Jurkat, Clone E6-1 (cell line): ENCODE measurements around the gene PRDM12.
"Not testable (repeated sequence)": the region's sequence is repeated elsewhere in the genome, so short reads cannot be mapped to it uniquely, and the experiment has no call there.

Source experiments
- DNase-seq: peaks from one replicate; pipeline ENCODE4 v3.0.0-alpha.2; 2011; ENCODE audit warnings: low read depth, low spot score
- H3K4me3 ChIP-seq: 2 replicates; pipeline ENCODE4 v1.5.1; 2011; ENCODE audit warnings: mild to moderate bottlenecking, low read length, control low read depth, moderate library complexity

PRDM12 gene

GRCh38 chr9:130681769-130682420 is 17.5 kb downstream of the PRDM12 start:
- peak overlapping the region; percentile 59 for H3K4me3 ChIP-seq
- DNase-seq, result no peak

GRCh38 chr9:130682421-130683121 is 18.2 kb downstream of the PRDM12 start:
- H3K4me3 ChIP-seq, result peak overlapping the region; percentile 59
- peak; percentile 31 for DNase-seq

DNA sequence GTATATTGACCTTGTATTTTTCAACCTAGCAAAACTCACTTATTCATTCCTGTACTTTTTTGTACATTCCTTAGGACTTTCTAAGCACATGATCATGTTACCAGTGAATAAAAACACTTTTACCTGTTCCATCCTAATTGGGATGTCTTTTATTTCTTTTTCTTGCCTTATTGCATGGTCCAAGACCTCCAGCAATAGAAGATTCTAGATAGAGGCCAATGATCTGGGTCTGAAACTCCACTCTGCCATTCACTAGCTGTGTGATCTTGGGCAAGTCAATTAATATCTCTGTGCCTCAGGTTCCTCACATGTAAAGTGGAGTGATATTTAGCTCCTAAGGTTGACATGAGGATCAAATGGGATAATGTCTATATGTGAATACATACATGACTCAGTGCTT is 20.7 kb downstream of the PRDM12 start:
- no peak for DNase-seq
- no peak overlapping the region for H3K4me3 ChIP-seq

GRCh38 chr9:130685945-130686344 is 21.6 kb downstream of the PRDM12 start:
- not testable (repeated sequence) for DNase-seq, H3K4me3 ChIP-seq

DNA sequence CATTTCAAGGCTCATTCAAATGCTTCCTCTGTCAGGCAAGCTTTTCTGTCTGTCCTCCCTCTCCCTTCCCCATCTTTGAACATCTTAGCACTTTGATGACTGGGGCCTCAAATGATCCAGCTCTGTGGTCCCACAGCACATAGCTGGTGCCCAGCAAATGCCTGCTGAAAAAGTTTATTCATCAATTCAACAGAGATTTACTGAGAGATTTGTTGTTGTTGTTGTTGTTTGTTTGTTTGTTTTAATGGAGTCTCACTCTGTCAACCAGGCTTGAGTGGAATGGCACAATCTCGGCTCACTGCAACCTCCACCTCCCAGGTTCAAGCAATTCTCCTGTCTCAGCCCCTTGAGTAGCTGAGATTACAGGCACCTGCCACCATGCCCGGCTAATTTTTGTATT is 23.2 kb downstream of the PRDM12 start:
- no peak overlapping the region for H3K4me3 ChIP-seq
- no peak for DNase-seq

DNA sequence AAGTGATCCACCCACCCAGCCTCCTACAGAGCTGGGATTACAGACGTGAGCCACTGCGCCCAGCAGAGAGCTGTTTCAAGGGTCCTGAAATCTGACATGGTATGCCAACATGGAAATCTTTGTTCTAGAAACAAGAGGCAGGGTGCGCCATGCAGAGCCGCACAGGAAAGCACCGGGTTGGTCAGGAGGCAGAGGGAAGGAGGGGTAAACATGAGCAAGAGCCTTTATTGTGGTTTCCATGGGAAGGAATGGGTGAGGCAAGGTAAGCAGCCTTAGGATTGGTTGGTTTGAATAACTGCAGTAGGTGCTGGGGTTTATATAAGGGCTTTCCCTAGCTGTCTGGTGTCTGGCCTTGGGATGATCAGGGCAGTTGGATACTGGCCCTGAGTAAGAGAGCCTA is 23.7 kb downstream of the PRDM12 start:
- no peak overlapping the region for H3K4me3 ChIP-seq
- DNase-seq, result peak; percentile 45

DNA sequence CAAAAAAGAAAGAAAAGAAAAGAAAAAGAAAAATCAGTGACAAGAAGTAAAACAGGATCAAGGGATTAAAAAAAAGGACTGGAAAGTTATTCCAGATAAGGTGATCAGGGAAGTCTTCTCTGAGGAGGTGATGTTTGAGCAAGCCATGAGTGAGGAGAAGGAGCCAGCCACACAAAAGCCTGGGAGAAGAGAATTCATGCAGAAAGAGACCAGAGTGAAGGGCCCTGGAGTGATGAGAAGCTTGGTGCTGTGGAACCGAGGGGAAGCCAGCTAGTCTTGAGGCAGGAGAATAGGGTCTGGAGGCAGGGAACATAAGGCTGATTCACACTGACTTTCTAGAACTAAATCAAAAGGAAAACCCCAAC is 25.2 kb downstream of the PRDM12 start:
- no peak for DNase-seq
- peak overlapping the region; percentile 28; the same call in 1 of the 2 replicates for H3K4me3 ChIP-seq

DNA sequence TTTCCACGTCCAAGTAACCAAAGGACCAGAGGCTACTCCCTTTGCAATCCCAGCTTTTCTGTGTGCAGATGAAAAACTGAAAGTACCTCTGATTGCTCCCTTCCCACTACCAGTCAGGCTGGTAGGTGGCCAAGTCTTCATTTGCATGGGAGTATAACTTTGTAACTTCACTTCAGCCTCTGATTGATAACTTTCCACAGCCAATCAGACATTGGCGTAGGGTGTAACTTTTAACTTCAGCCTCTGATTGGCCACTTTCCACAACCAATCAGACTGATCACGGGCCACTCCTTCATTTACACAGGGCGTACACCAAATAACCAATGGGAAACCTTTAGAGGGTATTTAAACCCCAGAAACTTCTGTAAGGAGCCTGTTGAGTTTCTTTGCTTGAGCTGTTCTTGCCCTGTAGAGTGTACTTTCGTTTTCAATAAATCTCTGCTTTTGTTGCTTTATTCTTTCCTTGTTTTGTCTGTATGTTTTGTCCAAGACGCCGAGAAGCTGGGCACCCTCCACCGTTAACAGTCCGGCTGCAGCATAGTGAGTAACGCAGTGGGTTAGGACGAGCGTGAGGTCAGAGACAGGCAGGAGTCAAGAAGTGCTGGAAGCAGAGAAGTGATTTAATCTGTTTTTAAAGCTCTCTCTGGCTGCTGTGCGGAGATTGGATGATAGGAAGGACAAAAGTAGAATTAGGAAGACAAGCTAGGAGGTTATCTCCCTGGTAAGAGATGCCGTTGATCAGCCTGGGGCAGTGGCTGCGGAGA is 25.7 kb downstream of the PRDM12 start:
- DNase-seq, result peak; percentile 92
- H3K4me3 ChIP-seq, result peak overlapping the region; percentile 28; the same call in 1 of the 2 replicates

GRCh38 chr9:130692321-130692720 is 27.9 kb downstream of the PRDM12 start:
- DNase-seq, result no peak
- H3K4me3 ChIP-seq, result no peak overlapping the region

- no peak for DNase-seq
- peak overlapping the region; percentile 100 for H3K4me3 ChIP-seq
These were observed 28.7 kb downstream of the PRDM12 start for GRCh38 chr9:130693101-130693425.

GRCh38 chr9:130693426-130694191 is 29.2 kb downstream of the PRDM12 start, which contains the start of gene EXOSC2:
Gene EXOSC2, plus strand, starts transcription at chr9:130693780. Its CDS starts 12 bp downstream, at chr9:130693792.
- DNase-seq, result peak; percentile 98
- peak within 1 kb of the TSS; percentile 100 for H3K4me3 ChIP-seq

- DNase-seq, result no peak
These were observed 29.8 kb downstream of the PRDM12 start for GRCh38 chr9:130694205-130694604.

GRCh38 chr9:130696139-130696650 is 31.8 kb downstream of the PRDM12 start:
- no peak overlapping the region for H3K4me3 ChIP-seq

More at GRCh38 chr9:130694205-130694604, 29.8 kb downstream of the PRDM12 start:
- H3K4me3 ChIP-seq, result peak overlapping the region; percentile 100

DNA sequence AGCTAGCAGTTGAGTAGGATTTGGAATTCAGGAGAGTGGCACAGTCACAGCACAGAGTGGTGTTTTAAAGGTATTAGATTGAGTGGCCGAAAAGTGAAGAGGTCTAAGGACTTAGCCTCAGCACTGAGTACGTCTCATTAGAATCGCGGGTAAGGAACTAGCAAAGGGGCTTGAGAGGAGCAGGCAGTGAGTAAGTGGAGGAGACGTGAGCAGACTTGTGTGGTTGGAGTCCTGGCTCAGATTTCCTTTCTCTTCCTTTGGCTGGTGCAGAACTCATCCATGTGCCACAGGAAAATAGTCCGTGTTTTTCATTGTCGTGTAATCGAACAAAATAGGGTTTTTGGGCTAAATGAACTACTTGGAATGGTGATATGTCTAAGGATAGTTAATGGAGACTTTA is 32.6 kb downstream of the PRDM12 start:
- DNase-seq, result no peak
- H3K4me3 ChIP-seq, result no peak overlapping the region

More at GRCh38 chr9:130696139-130696650, 31.8 kb downstream of the PRDM12 start:
- no peak for DNase-seq

DNA sequence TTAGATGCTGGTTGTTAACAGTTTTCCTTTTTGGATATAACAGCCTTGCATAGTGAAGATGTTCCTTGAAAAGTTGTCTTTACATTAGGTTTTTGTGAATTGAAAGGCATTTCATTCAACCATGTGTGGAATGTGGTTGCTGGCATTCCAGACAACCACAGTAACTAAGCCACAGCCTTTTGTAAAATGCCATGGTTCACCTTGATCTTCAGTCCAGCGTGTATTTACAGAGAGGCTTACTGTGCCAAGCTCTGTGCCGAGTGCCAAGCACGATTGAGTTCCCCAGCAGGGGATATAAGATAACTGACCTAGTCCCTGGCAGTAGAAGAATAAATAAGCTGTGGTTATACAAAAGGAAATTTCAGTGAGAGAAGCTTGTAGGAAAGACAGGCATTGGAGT is 34.1 kb downstream of the PRDM12 start:
- DNase-seq, result no peak
- no peak overlapping the region for H3K4me3 ChIP-seq

- no peak overlapping the region for H3K4me3 ChIP-seq
- no peak for DNase-seq
These were observed 34.7 kb downstream of the PRDM12 start for GRCh38 chr9:130699047-130699446.

DNA sequence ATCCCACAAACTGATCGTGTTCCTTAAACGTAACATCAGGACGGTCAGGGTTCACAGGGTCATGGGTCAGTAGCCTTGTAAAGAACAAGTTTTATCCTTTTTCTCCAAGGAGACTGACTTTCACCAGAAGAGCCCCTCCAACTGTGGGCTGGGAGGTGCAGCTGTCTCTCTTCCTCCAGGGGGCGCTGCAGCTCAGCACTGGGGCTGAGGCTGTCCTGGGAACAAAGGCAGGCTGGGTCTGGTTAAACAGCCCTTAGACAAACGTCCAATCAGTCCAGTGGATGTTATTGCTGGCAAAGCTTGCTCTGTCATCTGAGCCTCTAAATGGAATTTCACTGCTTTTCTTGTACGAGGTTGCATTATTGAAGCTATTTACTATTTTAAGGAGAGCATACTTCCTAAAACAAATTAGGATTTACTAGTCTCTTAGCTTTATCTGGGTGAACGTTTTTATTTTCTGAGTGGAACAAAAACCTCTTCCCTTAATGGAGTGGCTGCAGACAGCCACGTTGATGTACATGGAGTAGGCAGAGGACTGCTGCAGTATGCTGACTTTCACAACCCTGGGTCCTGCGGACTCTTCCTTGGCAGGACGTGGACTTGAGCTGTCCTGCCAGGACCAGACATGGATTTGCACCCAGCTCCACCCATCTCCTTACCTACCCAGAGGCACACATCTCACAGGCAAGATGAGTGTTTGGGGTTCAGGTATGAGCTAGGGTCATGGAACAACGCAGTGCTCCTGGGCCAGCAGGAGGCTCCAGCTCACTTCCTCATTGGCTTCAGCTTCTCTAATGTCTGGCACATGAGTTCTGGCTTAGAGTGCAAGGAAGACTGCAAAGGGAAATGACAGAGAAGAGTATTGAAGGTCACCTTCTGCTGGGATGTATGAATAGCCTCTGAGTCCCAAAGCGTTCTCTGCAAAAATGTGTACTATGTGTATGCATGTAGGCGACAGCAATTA is 36.9 kb downstream of the PRDM12 start:
- DNase-seq, result peak; percentile 35
- H3K4me3 ChIP-seq, result no peak overlapping the region

DNA sequence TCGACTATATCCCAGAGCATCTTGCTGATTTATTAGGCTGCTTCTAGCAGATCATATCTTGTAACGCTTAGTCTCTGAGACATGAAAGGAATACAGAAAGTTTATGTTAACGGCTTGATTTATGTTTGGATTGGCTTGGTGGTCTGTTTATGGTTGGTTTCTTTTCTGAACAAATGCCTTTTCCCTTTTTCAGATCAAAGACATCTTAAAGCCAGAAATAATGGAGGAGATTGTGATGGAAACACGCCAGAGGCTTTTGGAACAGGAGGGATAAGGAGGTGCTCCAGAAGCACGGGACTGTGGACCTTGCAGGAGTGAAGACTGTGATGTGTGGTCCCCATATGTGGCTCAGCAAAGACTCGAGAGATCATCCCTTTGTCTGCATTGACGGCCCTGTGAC is 39.1 kb downstream of the PRDM12 start:
- no peak for DNase-seq
- H3K4me3 ChIP-seq, result no peak overlapping the region
